ENCODE data around the gene MAJIN. TPM values are rescaled to one million over a fixed set of nuclear protein-coding genes. Genes with fewer than 3 reads are reported as not detected.

MAJIN gene
- total and polyA plus RNA-seq, 9 of the 15 experiments (the other 6 are each of a cell fraction or from before 2014, with no cell fraction given) = 0.17 to 0.83 (median 0.24) TPM; not detected in 2

DNA sequence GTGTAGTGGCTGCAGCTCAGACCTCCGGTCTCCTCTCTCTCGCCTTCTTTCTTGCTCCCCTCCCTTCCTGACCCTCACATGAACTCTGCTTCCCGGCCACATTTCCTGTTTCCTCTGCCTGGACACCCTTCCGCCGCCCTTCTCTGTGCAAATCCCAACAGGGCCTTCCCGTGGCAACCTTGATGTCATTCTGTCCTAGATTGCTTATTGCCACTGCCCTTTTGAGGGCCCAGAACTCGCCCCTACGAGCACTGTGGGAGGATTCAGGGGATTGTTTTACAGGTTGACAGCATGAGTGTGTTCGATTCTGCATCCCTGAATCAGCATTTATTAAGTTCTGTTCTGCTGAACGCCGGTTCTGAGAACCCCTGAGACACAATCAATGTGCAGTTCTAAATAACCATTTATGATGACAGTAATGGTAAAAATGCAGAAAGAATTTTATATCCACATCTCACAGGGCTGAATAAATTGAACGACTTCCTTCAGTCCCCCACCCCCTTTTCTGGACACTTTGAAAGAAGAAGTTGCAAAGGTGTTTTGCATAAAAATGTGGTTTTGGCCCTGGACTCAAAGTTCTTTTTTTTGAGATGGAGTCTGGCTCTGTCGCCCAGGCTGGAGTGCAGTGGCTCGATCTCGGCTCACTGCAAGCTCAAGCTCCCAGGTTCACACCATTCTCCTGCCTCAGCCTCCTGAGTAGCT is 18.5 kb upstream of the MAJIN start (continued):
- TF ChIP-seq ZFX (CRISPR knock-in tag; IDR thresholded peaks at IDR 0.05) (0 out of 2 replicates have a peak, but pooled peaks have one; percentile 17), FOXJ3 (CRISPR knock-in tag; IDR thresholded peaks at IDR 0.05) (no peak), HLTF (IDR thresholded peaks at IDR 0.05) (no peak), NCOA4 (IDR thresholded peaks at IDR 0.05; ENCODE audit: partially characterized antibody) (no peak), C11orf30 (IDR thresholded peaks at IDR 0.05; ENCODE audit: low read depth) (peak; percentile 94), KLF13 (tag; IDR thresholded peaks at IDR 0.05; ENCODE audit: borderline replicate concordance, low read depth) (no peak), SUPT5H (IDR thresholded peaks at IDR 0.05) (peak; percentile 36), ZNF639 (CRISPR knock-in tag; conservative IDR thresholded peaks at IDR 0.05 in 1 of 2, IDR thresholded peaks at IDR 0.05 in 1 of 2) (0 out of 4 replicates have a peak, but pooled peaks of 1 of the 2 experiments have one; percentile 35), SPI1 (IDR thresholded peaks at IDR 0.05; ENCODE audit: borderline replicate concordance, low read depth, low read length) (peak; percentile 61; the same call in 1 of the 2 replicates)

Data from K562 (cell line).